IMR-90 (cell line): ENCODE measurements around the gene NUP58. TPM values are rescaled to one million over a fixed set of nuclear protein-coding genes. Genes with fewer than 3 reads are reported as not detected.

ENCODE experiments used
- ATAC-seq: fragments of 200-7000 bp; cut with Tn5 transposase; 2 replicates; pipeline ENCODE4 v1.9.1; 2020; ENCODE audit warnings: low read depth, mild to moderate bottlenecking, moderate library complexity
- BruUV-seq: library from RNA; stranded (reverse); fragments of 400-500 nt; replicated peaks from 2 replicates; lab custom pipeline; 2021; lab: Mats Ljungman, UMichigan
- CTCF ChIA-PET: fragments of 300-600 bp; formaldehyde crosslinking; extraction: SDS; loops from one replicate; lab custom pipeline; 2021; ENCODE audit warnings: antibody characterized with exemption; lab: Yijun Ruan, JAX
- POLR2A ChIA-PET: fragments of 300-600 bp; sonication (Branson Sonifier 250); formaldehyde crosslinking; loops from one replicate; lab custom pipeline; 2022; ENCODE audit warnings: antibody characterized with exemption; ENCODE audit not compliant: unreplicated experiment; lab: Charles Lee
- DNase-seq: peaks from one replicate; pipeline ENCODE4 v3.0.0; 2013
- H2AFZ ChIP-seq: replicated peaks from 2 replicates; pipeline ENCODE3; 2013; ENCODE audit warnings: low read length, mild to moderate bottlenecking; ENCODE audit not compliant: poor library complexity
- H2AK5ac ChIP-seq: 2 replicates; pipeline ENCODE4 v1.6.1; 2013; ENCODE audit warnings: low read depth, low read length, inconsistent platforms
- H2AK9ac ChIP-seq: replicated peaks from 2 replicates; pipeline ENCODE3; 2013; ENCODE audit warnings: mild to moderate bottlenecking, low read depth, low read length, moderate library complexity; ENCODE audit not compliant: poor library complexity
- H2BK120ac ChIP-seq: 2 replicates; pipeline ENCODE4 v1.6.1; 2013; ENCODE audit warnings: low read depth, low read length, inconsistent platforms
- H2BK15ac ChIP-seq: 3 replicates; pipeline ENCODE4 v1.6.1; 2013; ENCODE audit warnings: low read depth, low read length, inconsistent platforms
- H2BK20ac ChIP-seq: 2 replicates; pipeline ENCODE4 v1.6.1; 2013; ENCODE audit warnings: low read depth, mild to moderate bottlenecking, inconsistent platforms, low read length, moderate library complexity
- H2BK5ac ChIP-seq: 2 replicates; pipeline ENCODE4 v1.6.1; 2013; ENCODE audit warnings: mild to moderate bottlenecking, low read depth, low read length, inconsistent platforms; ENCODE audit not compliant: poor library complexity, severe bottlenecking
- H3K14ac ChIP-seq: replicated peaks from 2 replicates; pipeline ENCODE4 v1.6.1; 2013; ENCODE audit warnings: low read depth, low read length, inconsistent platforms
- H3K18ac ChIP-seq: 2 replicates; pipeline ENCODE4 v1.6.1; 2013; ENCODE audit warnings: low read depth, low read length, control low read depth
- H3K23ac ChIP-seq: 2 replicates; pipeline ENCODE4 v1.6.1; 2013; ENCODE audit warnings: low read depth, low read length, inconsistent platforms
- H3K27ac ChIP-seq: 2 replicates; pipeline ENCODE4 v1.5.1; 2013; ENCODE audit warnings: mild to moderate bottlenecking, control low read depth, low read length; ENCODE audit not compliant: insufficient read depth
- H3K27me3 ChIP-seq: 2 replicates; pipeline ENCODE4 v1.6.1; 2013; ENCODE audit warnings: low read length; ENCODE audit not compliant: control insufficient read depth, insufficient read depth
- H3K36me3 ChIP-seq: 2 replicates; pipeline ENCODE4 v1.6.1; 2013; ENCODE audit warnings: low read length, mixed read lengths; ENCODE audit not compliant: control insufficient read depth, insufficient read depth
- H3K4ac ChIP-seq: 2 replicates; pipeline ENCODE4 v1.6.1; 2013; ENCODE audit warnings: low read depth, low read length, inconsistent platforms
- H3K4me1 ChIP-seq: 2 replicates; pipeline ENCODE4 v1.6.1; 2013; ENCODE audit warnings: low read length, mixed read lengths; ENCODE audit not compliant: control insufficient read depth, insufficient read depth
- H3K4me2 ChIP-seq: 2 replicates; pipeline ENCODE4 v1.6.1; 2013; ENCODE audit warnings: low read depth, mild to moderate bottlenecking, control low read depth, low read length, moderate library complexity
- H3K4me3 ChIP-seq: 2 replicates; pipeline ENCODE4 v1.5.1; 2013; ENCODE audit warnings: low read depth, mild to moderate bottlenecking, control low read depth, low read length, moderate library complexity; ENCODE audit not compliant: insufficient read depth
- H3K56ac ChIP-seq: 2 replicates; pipeline ENCODE4 v1.6.1; 2013; ENCODE audit warnings: low read length, inconsistent platforms; ENCODE audit not compliant: insufficient read depth; ENCODE audit errors: extremely low read depth
- H3K79me1 ChIP-seq, 2 experiments: 2 replicates each; pipeline ENCODE4 v1.6.1; 2013; ENCODE audit warnings: low read length in 2 of 2, inconsistent platforms in 1 of 2, low read depth in 1 of 2
- H3K9ac ChIP-seq: 2 replicates; pipeline ENCODE4 v1.6.1; 2013; ENCODE audit warnings: low read depth, low read length, control low read depth
- H3K9me1 ChIP-seq: 2 replicates; pipeline ENCODE4 v1.6.1; 2013; ENCODE audit warnings: low read length, inconsistent platforms; ENCODE audit not compliant: insufficient read depth
- H3K9me3 ChIP-seq: 2 replicates; pipeline ENCODE4 v1.6.1; 2013; ENCODE audit warnings: low read length; ENCODE audit not compliant: control insufficient read depth, insufficient read depth
- H4K20me1 ChIP-seq: 2 replicates; pipeline ENCODE4 v1.6.1; 2013; ENCODE audit warnings: low read length, inconsistent platforms; ENCODE audit not compliant: insufficient read depth
- H4K5ac ChIP-seq: 2 replicates; pipeline ENCODE4 v1.6.1; 2013; ENCODE audit warnings: mild to moderate bottlenecking, low read depth, low read length, control low read depth
- H4K8ac ChIP-seq, 2 experiments: 2 replicates each; pipeline ENCODE4 v1.6.1; 2013; ENCODE audit warnings: low read depth in 2 of 2, low read length in 2 of 2, control low read depth in 1 of 2, inconsistent platforms in 1 of 2
- H4K91ac ChIP-seq: 2 replicates; pipeline ENCODE4 v1.6.1; 2013; ENCODE audit warnings: low read depth, low read length, inconsistent platforms; ENCODE audit not compliant: insufficient read depth
- POLR2A ChIP-seq: IDR thresholded peaks from 2 replicates; pipeline ENCODE4 v1.6.1; 2012; ENCODE audit warnings: mild to moderate bottlenecking, low read depth, low read length
- RFX5 ChIP-seq: IDR thresholded peaks from 2 replicates; pipeline ENCODE4 v1.8.0; 2012; ENCODE audit warnings: low read depth, mild to moderate bottlenecking, low read length, moderate library complexity
- SMC3 ChIP-seq: fragments of 150-350 bp; IDR thresholded peaks from 2 replicates; pipeline ENCODE4 v1.6.1; 2016; ENCODE audit warnings: low read depth, mild to moderate bottlenecking, antibody characterized with exemption, low read length, moderate library complexity
- WGBS, 2 experiments: methylation state at CpG; one replicate each; pipeline versions ENCODE4 v1.1.5 to v1.1.7; 2013; ENCODE audit warnings: missing lambda C conversion rate in 2 of 2; ENCODE audit not compliant: insufficient read length in 1 of 2; ENCODE audit errors: extremely low coverage in 2 of 2; 5-methylcytosine and 5-hydroxymethylcytosine counted together
- dilution Hi-C: fragments of 300-500 bp; cut with HindIII; formaldehyde crosslinking; loops from one replicate; pipeline ENCODE4 v1.14.3; 2018; ENCODE audit warnings: low sequenced_read_pairs; ENCODE audit not compliant: unreplicated experiment
- in situ Hi-C: fragments of 300-500 bp; cut with MboI; formaldehyde crosslinking; loops from 3 replicates; pipeline ENCODE4 v1.14.3; 2019; ENCODE audit warnings: low sequenced_read_pairs, inconsistent platforms, mixed read lengths
- intact Hi-C: fragments of 100-400 bp; cut with micrococcal nuclease; formaldehyde crosslinking; loops from 2 replicates; pipeline ENCODE4 v1.10.0; 2022
- polyA plus RNA-seq, 3 experiments: library from polyadenylated mRNA; depleted of rRNA; stranded (reverse); fragments of >200 nt; gene quantifications; 2 replicates each; pipeline ENCODE4 v1.2.3, GENCODE V29; 2012; ENCODE audit warnings: low replicate concordance in 1 of 3
- total RNA-seq: library from RNA; depleted of rRNA; stranded (reverse); fragments of >200 nt; gene quantifications from 2 replicates; pipeline ENCODE4 v1.2.3, GENCODE V29; 2012

NUP58 gene
- total and polyA plus RNA-seq, 2 of the 4 experiments (the other 2 are of a cell fraction): 29.7 to 50.7 TPM

DNA sequence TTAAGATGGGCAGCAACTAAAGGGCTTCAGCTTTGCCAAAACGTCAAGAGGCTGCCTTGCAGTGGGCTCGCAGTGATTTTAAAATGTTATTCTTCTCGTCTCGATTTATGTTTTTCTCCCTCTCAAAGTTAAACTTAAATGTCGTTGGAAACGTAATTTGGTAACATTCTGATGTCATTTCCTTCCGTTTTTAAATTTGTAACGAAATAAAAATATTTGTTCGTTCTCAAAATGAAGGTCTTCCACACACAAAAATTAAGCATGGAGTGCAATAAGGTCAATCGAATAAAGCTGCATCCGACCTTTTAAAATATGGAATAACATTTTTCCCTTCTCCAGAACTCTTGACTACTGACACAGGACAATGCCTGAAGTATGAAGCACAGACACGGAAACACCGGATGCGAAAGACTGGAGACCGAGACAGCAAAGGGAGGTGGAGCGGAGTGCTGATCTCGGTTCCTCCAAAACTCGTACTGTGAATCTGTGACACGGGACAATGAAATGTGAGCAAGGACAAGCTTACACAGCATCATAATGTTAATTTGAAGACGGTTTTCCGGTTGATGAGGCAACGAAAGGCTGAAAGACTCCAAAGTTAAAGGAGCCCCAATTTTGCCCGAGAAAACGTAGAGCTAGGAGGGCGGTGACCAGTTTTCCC lies 15.0 kb upstream of the NUP58 start:
- Histone ChIP-seq H4K20me1 (peaks cover 12% of the 10 kb centered on the region; the same call in 1 of the 2 replicates), H3K79me1 (peaks cover 18 to 32% of the 10 kb centered on the region in 2 experiments; a peak in 3 of 4 replicates), H3K4ac (peak overlapping the region; percentile 83), H3K27ac (peak overlapping the region; percentile 72), H2AFZ (peak overlapping the region; percentile 97), H2BK15ac (no peak overlapping the region), H3K36me3 (no peaks in the 10 kb centered on the region; the same call in 1 of the 2 replicates), H3K27me3 (no peaks in the 10 kb centered on the region), H2BK20ac (peak overlapping the region; percentile 4; the same call in 1 of the 2 replicates), H2AK5ac (peak overlapping the region; percentile 56; the same call in 1 of the 2 replicates), H3K9me3 (no peaks in the 10 kb centered on the region), H3K4me2 (peak overlapping the region; percentile 58), H2AK9ac (peak overlapping the region; percentile 59), H4K91ac (peak overlapping the region; percentile 45; the same call in 1 of the 2 replicates), H3K56ac (peak overlapping the region; percentile 91), H3K4me1 (no peaks in the 10 kb centered on the region), H3K9me1 (peaks cover 4% of the 10 kb centered on the region; the same call in 1 of the 2 replicates), H4K5ac (peak overlapping the region; percentile 4), H3K18ac (no peak overlapping the region), H3K9ac (peak overlapping the region; percentile 84), H3K23ac (peak overlapping the region; percentile 99), H3K14ac (peak overlapping the region; percentile 97), H2BK120ac (peak overlapping the region; percentile 55; the same call in 1 of the 2 replicates), H4K8ac (peak overlapping the region; percentile 62 to 94), H3K4me3 (peak overlapping the region; percentile 93), H2BK5ac (peak overlapping the region; percentile 71)
- ATAC-seq (peak; percentile 32), DNase-seq (peak; percentile 58)
- POLR2A ChIA-PET: interaction anchor here (1.0 kb wide), 1 partner anchor 15 kb away, joined by 4 read pairs; the partner anchor contains the start of gene NUP58
- in situ Hi-C loops (no loop called here), dilution Hi-C loops (no loop called here), intact Hi-C loops (no loop called here)
- TF ChIP-seq SMC3 (no peak), POLR2A (0 out of 2 replicates have a peak, but pooled peaks have one; percentile 3), RFX5 (no peak)
- CTCF ChIA-PET: interaction anchor here (0.6 to 0.7 kb wide), 3 partner anchors 17 to 276 kb away, joined by 3 read pairs; no protein-coding TSS in a partner anchor
- TSS peak; percentile 62 for BruUV-seq
- 0% methylated on average over 6 of the region's 25 CpGs; no CpG with 5 or more reads in 1 of the 2 experiments for WGBS, 2 experiments
